AG04450 (cell line): Measurements from ENCODE around the gene GARS1. TPM values are rescaled to one million over a fixed set of nuclear protein-coding genes. Genes with fewer than 3 reads are reported as not detected.

Experiments used
- CTCF ChIA-PET: fragments of 300-600, 350-600 bp; formaldehyde crosslinking; extraction: SDS; loops from one replicate; lab custom pipeline; 2022; ENCODE audit warnings: antibody characterized with exemption, inconsistent platforms; lab: Charles Lee
- POLR2A ChIA-PET: fragments of 350-600 bp; formaldehyde crosslinking; extraction: SDS; loops from one replicate; lab custom pipeline; 2021; ENCODE audit warnings: antibody characterized with exemption, inconsistent platforms; lab: Yijun Ruan, JAX
- DNase-seq: peaks from one replicate; pipeline ENCODE4 v3.0.0-alpha.2; 2011; ENCODE audit warnings: low read depth, low spot score
- H3K27ac ChIP-seq: one replicate; pipeline ENCODE4 v1.5.1; 2012; ENCODE audit warnings: low read depth, low read length, control low read depth
- H3K27me3 ChIP-seq: one replicate; pipeline ENCODE4 v1.6.0; 2012; ENCODE audit warnings: low read length; ENCODE audit not compliant: control insufficient read depth, insufficient read depth
- H3K4me3 ChIP-seq: 2 replicates; pipeline ENCODE4 v1.5.1; 2011; ENCODE audit warnings: mild to moderate bottlenecking, low read depth, low read length, control low read depth
- H3K9me3 ChIP-seq: 2 replicates; pipeline ENCODE4 v1.5.1; 2012; ENCODE audit warnings: low read length; ENCODE audit not compliant: control insufficient read depth, insufficient read depth
- CTCF ChIP-seq: IDR thresholded peaks from 2 replicates; pipeline ENCODE4 v1.5.1; 2011; ENCODE audit warnings: low read depth, low read length, control low read depth, inconsistent platforms
- polyA plus RNA-seq: library from polyadenylated mRNA; depleted of rRNA; stranded (reverse); fragments of >200 nt; gene quantifications from 2 replicates; pipeline ENCODE4 v1.2.3, GENCODE V29; 2011

Gene GARS1
- polyA plus RNA-seq, 1 experiment: 749 TPM

GRCh38 chr7:30661926-30662325 lies 67.2 kb downstream of the GARS1 start:
- Histone ChIP-seq H3K9me3 (no peaks in the 10 kb centered on the region), H3K4me3 (no peak overlapping the region), H3K27me3 (peaks cover 13% of the 10 kb centered on the region), H3K27ac (no peak overlapping the region)
- no peak for TF ChIP-seq CTCF
- ChIA-PET POLR2A (no interaction called here), CTCF (no interaction called here)
- no peak for DNase-seq

GRCh38 chr7:30662431-30662939 lies 67.8 kb downstream of the GARS1 start:
- H3K27ac ChIP-seq: no peak overlapping the region
- CTCF ChIA-PET: no interaction called here
- POLR2A ChIA-PET: no interaction called here
- H3K4me3 ChIP-seq: no peak overlapping the region
- DNase-seq: no peak
- H3K27me3 ChIP-seq: peaks cover 13% of the 10 kb centered on the region
- no peaks in the 10 kb centered on the region for H3K9me3 ChIP-seq
- no peak for TF ChIP-seq CTCF

GRCh38 chr7:30663414-30663813 lies 68.7 kb downstream of the GARS1 start:
- Histone ChIP-seq H3K4me3 (no peak overlapping the region), H3K27ac (no peak overlapping the region), H3K9me3 (no peaks in the 10 kb centered on the region), H3K27me3 (peaks cover 16% of the 10 kb centered on the region)
- ChIA-PET CTCF (no interaction called here), POLR2A (no interaction called here)
- no peak for TF ChIP-seq CTCF
- no peak for DNase-seq

GRCh38 chr7:30664184-30664885 lies 69.7 kb downstream of the GARS1 start:
- Histone ChIP-seq H3K9me3 (no peaks in the 10 kb centered on the region), H3K4me3 (no peak overlapping the region), H3K27me3 (peaks cover 16% of the 10 kb centered on the region), H3K27ac (no peak overlapping the region)
- ChIA-PET POLR2A (no interaction called here), CTCF (no interaction called here)
- no peak for TF ChIP-seq CTCF
- DNase-seq: no peak

- H3K27ac ChIP-seq: no peak overlapping the region
- no peak for TF ChIP-seq CTCF
- no peak for DNase-seq
- H3K4me3 ChIP-seq: no peak overlapping the region
- ChIA-PET POLR2A (no interaction called here), CTCF (no interaction called here)
- H3K27me3 ChIP-seq: peaks cover 16% of the 10 kb centered on the region
- H3K9me3 ChIP-seq: no peaks in the 10 kb centered on the region
Observed at GRCh38 chr7:30665043-30665442, 70.4 kb downstream of the GARS1 start.
